Transverse colon (tissue), 4 donors: ENCODE data around the gene CCDC71. TPM values are rescaled to one million over a fixed set of nuclear protein-coding genes. Genes with fewer than 3 reads are reported as not detected.

ENCODE experiments used
- DNase-seq: peaks from one replicate; pipeline ENCODE4 v3.0.0-alpha.2; 2019
- H3K27ac ChIP-seq, 4 donors: fragments of 200-600 bp; sonication (generic); 2 replicates each; pipeline ENCODE4 v1.5.1; 2016 to 2018; ENCODE audit warnings: inconsistent platforms in 4 of 4
- H3K27me3 ChIP-seq: fragments of 200-600 bp; sonication (generic); 2 replicates; pipeline ENCODE4 v1.5.1; 2017; ENCODE audit warnings: inconsistent platforms
- H3K36me3 ChIP-seq, 4 donors: fragments of 200-600 bp; sonication (generic); 2 replicates each; pipeline ENCODE4 v1.5.1; 2017 to 2019; ENCODE audit warnings: inconsistent platforms in 4 of 4
- H3K4me1 ChIP-seq, 4 donors: fragments of 200-600 bp; sonication (generic); 2 replicates each; pipeline ENCODE4 v1.5.1; 2017 to 2020; ENCODE audit warnings: inconsistent platforms in 4 of 4
- H3K4me3 ChIP-seq, 4 donors: fragments of 200-600 bp; sonication (generic); 1 replicate in 1 of 4; 2 replicates in 3 of 4; pipeline versions ENCODE4 v1.5.1 to v1.6.1; 2017 to 2019; ENCODE audit warnings: inconsistent platforms in 4 of 4
- H3K9me3 ChIP-seq, 2 donors: fragments of 200-600 bp; sonication (generic); 2 replicates each; pipeline ENCODE4 v1.5.1; 2017 to 2019; ENCODE audit warnings: inconsistent platforms in 2 of 2
- CTCF ChIP-seq, 5 experiments: fragments of 200-600 bp in 3 of 5; fragments of 450-650 bp in 2 of 5; sonication (generic) in 3 of 5; IDR thresholded peaks; 1 replicate in 2 of 5; 2 replicates in 3 of 5; pipeline ENCODE4 v1.5.1; 2016 to 2017; ENCODE audit warnings: antibody characterized with exemption in 5 of 5, inconsistent platforms in 3 of 5, mild to moderate bottlenecking in 2 of 5, moderate library complexity in 1 of 5
- EP300 ChIP-seq: sonication (generic); formaldehyde crosslinking; IDR thresholded peaks from one replicate; pipeline ENCODE4 v1.6.1; 2017; ENCODE audit warnings: antibody characterized with exemption, low read depth
- POLR2A ChIP-seq: fragments of 450-650 bp; IDR thresholded peaks from one replicate; pipeline ENCODE4 v1.6.1; 2016; ENCODE audit warnings: antibody characterized with exemption, mild to moderate bottlenecking, moderate library complexity
- POLR2AphosphoS5 ChIP-seq, 3 donors: sonication (generic); formaldehyde crosslinking; IDR thresholded peaks; one replicate each; pipeline ENCODE4 v1.6.1; 2016; ENCODE audit warnings: antibody characterized with exemption in 3 of 3
- WGBS, 2 donors: methylation state at CpG; one replicate each; pipeline ENCODE4 v1.1.5; 2018; ENCODE audit warnings: low coverage in 1 of 2; 5-methylcytosine and 5-hydroxymethylcytosine counted together
- in situ Hi-C, 4 donors: fragments of 200-750 bp; cut with MboI; loops; one replicate each; pipeline versions ENCODE4 v1.15.0 to v1.15.1; 2017; ENCODE audit warnings: low sequenced_read_pairs in 3 of 4, low pct_ligation_motif_present in 1 of 4, low pct_unique_long_range_greater_than_20kb in 1 of 4
- intact Hi-C: fragments of 100-400 bp; cut with DNase I; formaldehyde crosslinking; loops from one replicate; pipeline ENCODE4 v1.15.1; 2023; ENCODE audit warnings: low total_unique reads
- total RNA-seq, 4 donors: library from RNA; depleted of rRNA; stranded (reverse); fragments of >200 nt; gene quantifications; one replicate each; pipeline ENCODE4 v1.1.0, GENCODE V29; 2016

Gene CCDC71
- total RNA-seq, 4 donors from 2014 or later: 26.2 to 33.9 (median 31.3) TPM

GRCh38 chr3:49122451-49122850 is 43.7 kb downstream of the CCDC71 start:
- peaks cover 0 to 15% (median 6%) of the 10 kb centered on the region in 4 donors for H3K36me3 ChIP-seq

GRCh38 chr3:49122022-49122421 is 44.1 kb downstream of the CCDC71 start:
- WGBS, 2 donors: 95% methylated on average over 12 of the region's 12 CpGs; no CpG with 5 or more reads in 1 of the 2 donors
- intact Hi-C loops (no loop called here), in situ Hi-C loops (loop anchor here in 1 of 4 donors (5.0 kb wide), 1 partner anchor 45 kb away; the partner anchor contains the start of gene CCDC71)
- Histone ChIP-seq H3K36me3 (peaks cover 0 to 19% (median 8%) of the 10 kb centered on the region in 4 donors), H3K27ac (no peak overlapping the region), H3K27me3 (no peaks in the 10 kb centered on the region), H3K4me3 (no peak overlapping the region), H3K9me3 (no peaks in the 10 kb centered on the region), H3K4me1 (peaks cover 8 to 18% (median 13%) of the 10 kb centered on the region in 4 donors)
- TF ChIP-seq POLR2AphosphoS5 (IDR thresholded peaks at IDR 0.05): no peak
- TF ChIP-seq EP300: no peak
- TF ChIP-seq CTCF (IDR thresholded peaks at IDR 0.05): no peak
- no peak for TF ChIP-seq POLR2A
- no peak for DNase-seq

More at GRCh38 chr3:49122451-49122850, 43.7 kb downstream of the CCDC71 start:
- TF ChIP-seq CTCF (IDR thresholded peaks at IDR 0.05) (no peak), POLR2AphosphoS5 (IDR thresholded peaks at IDR 0.05) (no peak), POLR2A (no peak), EP300 (no peak)
- 89% methylated on average over 7 of the region's 7 CpGs; no CpG with 5 or more reads in 1 of the 2 donors for WGBS, 2 donors
- no peak overlapping the region for H3K4me3 ChIP-seq
- H3K27me3 ChIP-seq: no peaks in the 10 kb centered on the region
- DNase-seq: no peak
- H3K9me3 ChIP-seq: no peaks in the 10 kb centered on the region
- intact Hi-C loops: no loop called here
- H3K4me1 ChIP-seq: peaks cover 8 to 18% (median 13%) of the 10 kb centered on the region in 4 donors
- H3K27ac ChIP-seq: no peak overlapping the region
- in situ Hi-C loops: loop anchor here in 1 of 4 donors (5.0 kb wide), 1 partner anchor 45 kb away; the partner anchor contains the start of gene CCDC71

- 85 to 92% methylated on average over 2 to 17 of the region's 17 CpGs for WGBS, 2 donors
- Histone ChIP-seq H3K4me3 (peak overlapping the region in 3 of 4 donors; percentile 74 to 86 (median 81)), H3K4me1 (peaks cover 8 to 18% (median 13%) of the 10 kb centered on the region in 4 donors), H3K27ac (peak overlapping the region; percentile 89 to 98 (median 94)), H3K27me3 (no peaks in the 10 kb centered on the region), H3K9me3 (no peaks in the 10 kb centered on the region), H3K36me3 (peaks cover 0 to 26% (median 12%) of the 10 kb centered on the region in 4 donors)
- in situ Hi-C loops: loop anchor here in 1 of 4 donors (5.0 kb wide), 1 partner anchor 46 kb away; the partner anchor contains the start of gene CCDC71
- TF ChIP-seq EP300 (no peak), POLR2AphosphoS5 (IDR thresholded peaks at IDR 0.05) (no peak), CTCF (IDR thresholded peaks at IDR 0.05) (no peak), POLR2A (no peak)
- intact Hi-C loops: no loop called here
- DNase-seq: no peak
Measured at GRCh38 chr3:49121132-49121736, 44.9 kb downstream of the CCDC71 start.

- peak within 1 kb of the TSS; percentile 64 to 86 (median 78) for H3K4me3 ChIP-seq
- in situ Hi-C loops: loop anchor here in 1 of 4 donors (5.0 kb wide), 1 partner anchor 47 kb away; the partner anchor contains the start of gene CCDC71
- H3K27ac ChIP-seq: peak within 1 kb of the TSS; percentile 89 to 98 (median 94)
- DNase-seq: peak; percentile 97
- H3K9me3 ChIP-seq: no peaks in the 10 kb centered on the region
- peaks cover 0 to 32% (median 18%) of the 10 kb centered on the region in 4 donors for H3K36me3 ChIP-seq
- peaks cover 8 to 18% (median 13%) of the 10 kb centered on the region in 4 donors for H3K4me1 ChIP-seq
- WGBS, 2 donors: 0% methylated on average over 47 of the region's 70 CpGs; no CpG with 5 or more reads in 1 of the 2 donors
- intact Hi-C loops: no loop called here
- TF ChIP-seq EP300: no peak
- TF ChIP-seq POLR2A: peak; percentile 90
- TF ChIP-seq CTCF (IDR thresholded peaks at IDR 0.05): peak in 2 of 5 experiments; percentile 22 to 35
- peak; percentile 87 to 97 (median 94) for TF ChIP-seq POLR2AphosphoS5 (IDR thresholded peaks at IDR 0.05)
- no peaks in the 10 kb centered on the region for H3K27me3 ChIP-seq
Measured at GRCh38 chr3:49120438-49121131, 45.5 kb downstream of the CCDC71 start, which contains the start of gene USP19. USP19 (minus strand) TSS chr3:49120823; CDS start chr3:49119145, 1,678 bp downstream.
